Measurements from ENCODE around the gene ZBTB20.

Gene ZBTB20

DNA sequence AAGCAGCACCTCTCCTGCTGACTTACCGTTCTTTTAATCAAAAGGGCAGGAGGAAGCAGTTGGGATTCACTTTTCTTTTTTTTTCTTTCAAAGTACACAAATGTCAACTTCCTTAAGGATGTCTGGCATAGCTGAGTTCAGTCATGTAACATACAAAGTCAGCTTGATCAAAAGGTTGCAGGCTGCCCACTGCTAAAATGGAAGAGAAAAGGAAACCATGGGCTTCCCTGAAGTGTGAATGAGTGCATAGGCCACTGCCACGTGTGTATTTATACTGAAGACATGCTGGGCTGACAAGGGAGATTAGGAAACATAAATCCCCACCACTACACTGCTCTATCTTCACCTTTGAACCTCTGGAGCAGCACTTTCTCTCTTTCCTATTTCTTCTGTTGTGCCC is 540.8 kb downstream of the ZBTB20 start:
- H3K27me3 ChIP-seq (replicated peaks; ENCODE audit: insufficient read depth, low read length), result no peaks in the 10 kb centered on the region
- no peaks in the 10 kb centered on the region for H3F3A ChIP-seq (ENCODE audit: insufficient read depth, low read length)
- H3K36me3 ChIP-seq (replicated peaks; ENCODE audit: insufficient read depth, low read length), result no peaks in the 10 kb centered on the region
- H3K79me2 ChIP-seq (ENCODE audit: low read length), result no peaks in the 10 kb centered on the region
- H4K20me1 ChIP-seq (ENCODE audit: insufficient read depth, low read length), result no peaks in the 10 kb centered on the region
- H3K4me3 ChIP-seq (ENCODE audit: low read length), result no peak overlapping the region
- no peak overlapping the region for H2AFZ ChIP-seq (ENCODE audit: low read length)
- TF ChIP-seq EZH2phosphoT487 (IDR thresholded peaks at IDR 0.05; ENCODE audit: low read length), result no peak
- TF ChIP-seq, protein P1, sequence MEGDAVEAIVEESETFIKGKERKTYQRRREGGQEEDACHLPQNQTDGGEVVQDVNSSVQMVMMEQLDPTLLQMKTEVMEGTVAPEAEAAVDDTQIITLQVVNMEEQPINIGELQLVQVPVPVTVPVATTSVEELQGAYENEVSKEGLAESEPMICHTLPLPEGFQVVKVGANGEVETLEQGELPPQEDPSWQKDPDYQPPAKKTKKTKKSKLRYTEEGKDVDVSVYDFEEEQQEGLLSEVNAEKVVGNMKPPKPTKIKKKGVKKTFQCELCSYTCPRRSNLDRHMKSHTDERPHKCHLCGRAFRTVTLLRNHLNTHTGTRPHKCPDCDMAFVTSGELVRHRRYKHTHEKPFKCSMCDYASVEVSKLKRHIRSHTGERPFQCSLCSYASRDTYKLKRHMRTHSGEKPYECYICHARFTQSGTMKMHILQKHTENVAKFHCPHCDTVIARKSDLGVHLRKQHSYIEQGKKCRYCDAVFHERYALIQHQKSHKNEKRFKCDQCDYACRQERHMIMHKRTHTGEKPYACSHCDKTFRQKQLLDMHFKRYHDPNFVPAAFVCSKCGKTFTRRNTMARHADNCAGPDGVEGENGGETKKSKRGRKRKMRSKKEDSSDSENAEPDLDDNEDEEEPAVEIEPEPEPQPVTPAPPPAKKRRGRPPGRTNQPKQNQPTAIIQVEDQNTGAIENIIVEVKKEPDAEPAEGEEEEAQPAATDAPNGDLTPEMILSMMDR (IDR thresholded peaks at IDR 0.05; ENCODE audit: low read length), result no peak
- TF ChIP-seq EZH2 (optimal IDR thresholded peaks at IDR 0.05; ENCODE audit: low read depth, low read length), result no peak
- no peak for DNase-seq
- no peak overlapping the region for H3K4me2 ChIP-seq (ENCODE audit: low read depth, low read length)
- no peak overlapping the region for H3K27ac ChIP-seq (ENCODE audit: low read length)
- H3K4me1 ChIP-seq (ENCODE audit: low read length), result no peaks in the 10 kb centered on the region
- H3K9me3 ChIP-seq (replicated peaks; ENCODE audit: insufficient read depth, low read length), result no peaks in the 10 kb centered on the region
- no peaks in the 10 kb centered on the region for H3K9me2 ChIP-seq (replicated peaks; ENCODE audit: insufficient read depth, low read length)
- H3K9ac ChIP-seq (ENCODE audit: low read length), result no peak overlapping the region

DNA sequence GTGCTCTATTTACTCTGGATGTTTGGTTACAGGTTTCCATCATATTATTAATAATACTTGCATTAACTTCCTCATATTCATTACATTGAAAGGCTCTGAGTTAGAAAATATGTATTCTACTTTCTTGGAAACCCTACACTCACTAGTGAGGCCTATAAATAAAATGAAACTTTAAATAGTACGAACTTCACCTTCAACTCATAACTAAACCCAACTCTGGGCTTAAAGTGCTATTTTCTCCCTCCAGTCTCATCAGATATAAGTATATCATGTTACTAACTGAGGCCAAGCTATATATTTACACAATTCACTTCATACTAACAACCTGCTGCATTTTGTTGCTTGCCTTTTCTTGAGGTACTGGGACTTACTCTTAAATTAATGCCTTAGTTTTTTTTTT is 546.5 kb downstream of the ZBTB20 start:
- no peaks in the 10 kb centered on the region for H4K20me1 ChIP-seq (ENCODE audit: insufficient read depth, low read length)

GRCh38 chr3:114597871-114598270 is 549.2 kb downstream of the ZBTB20 start:
- no peaks in the 10 kb centered on the region for H3K4me1 ChIP-seq (ENCODE audit: low read length)
- H3K79me2 ChIP-seq (ENCODE audit: low read length), result no peaks in the 10 kb centered on the region
- no peaks in the 10 kb centered on the region for H3K27me3 ChIP-seq (replicated peaks; ENCODE audit: insufficient read depth, low read length)
- no peak overlapping the region for H3K9ac ChIP-seq (ENCODE audit: low read length)
- TF ChIP-seq EZH2 (optimal IDR thresholded peaks at IDR 0.05; ENCODE audit: low read depth, low read length) (no peak), EZH2phosphoT487 (IDR thresholded peaks at IDR 0.05; ENCODE audit: low read length) (no peak)
- TF ChIP-seq, protein P1 (IDR thresholded peaks at IDR 0.05; ENCODE audit: low read length), result no peak
- H3K9me2 ChIP-seq (replicated peaks; ENCODE audit: insufficient read depth, low read length), result no peaks in the 10 kb centered on the region
- H2AFZ ChIP-seq (ENCODE audit: low read length), result no peak overlapping the region
- no peak overlapping the region for H3K27ac ChIP-seq (ENCODE audit: low read length)
- H3K4me3 ChIP-seq (ENCODE audit: low read length), result no peak overlapping the region
- H3K36me3 ChIP-seq (replicated peaks; ENCODE audit: insufficient read depth, low read length), result no peaks in the 10 kb centered on the region
- H3K4me2 ChIP-seq (ENCODE audit: low read depth, low read length), result no peak overlapping the region
- no peak for DNase-seq
- no peaks in the 10 kb centered on the region for H3K9me3 ChIP-seq (replicated peaks; ENCODE audit: insufficient read depth, low read length)
- no peaks in the 10 kb centered on the region for H3F3A ChIP-seq (ENCODE audit: insufficient read depth, low read length)
- H4K20me1 ChIP-seq (ENCODE audit: insufficient read depth, low read length), result no peaks in the 10 kb centered on the region

More for the DNA sequence above, 546.5 kb downstream of the ZBTB20 start:
- Histone ChIP-seq H3K9me3 (replicated peaks; ENCODE audit: insufficient read depth, low read length) (no peaks in the 10 kb centered on the region), H3K27ac (ENCODE audit: low read length) (no peak overlapping the region), H3K4me1 (ENCODE audit: low read length) (no peaks in the 10 kb centered on the region), H3K4me2 (ENCODE audit: low read depth, low read length) (no peak overlapping the region), H3K9ac (ENCODE audit: low read length) (no peak overlapping the region), H3K79me2 (ENCODE audit: low read length) (no peaks in the 10 kb centered on the region), H3K4me3 (ENCODE audit: low read length) (no peak overlapping the region), H3K27me3 (replicated peaks; ENCODE audit: insufficient read depth, low read length) (no peaks in the 10 kb centered on the region), H2AFZ (ENCODE audit: low read length) (no peak overlapping the region), H3K9me2 (replicated peaks; ENCODE audit: insufficient read depth, low read length) (no peaks in the 10 kb centered on the region), H3F3A (ENCODE audit: insufficient read depth, low read length) (no peaks in the 10 kb centered on the region), H3K36me3 (replicated peaks; ENCODE audit: insufficient read depth, low read length) (no peaks in the 10 kb centered on the region)
- no peak for DNase-seq
- TF ChIP-seq, protein P1 (IDR thresholded peaks at IDR 0.05; ENCODE audit: low read length), result no peak
- TF ChIP-seq EZH2 (optimal IDR thresholded peaks at IDR 0.05; ENCODE audit: low read depth, low read length), result no peak
- TF ChIP-seq EZH2phosphoT487 (IDR thresholded peaks at IDR 0.05; ENCODE audit: low read length), result no peak

Measured in MM.1S (cell line).